GM21447 (cell line): Measurements from ENCODE around the gene STAC.
"Not testable (repeated sequence)": the region's sequence is repeated elsewhere in the genome, so short reads cannot be mapped to it uniquely, and the experiment has no call there.

Source experiments
- ATAC-seq: cut with Tn5 transposase; IDR thresholded peaks from one replicate; pipeline ENCODE4 v1.9.1; 2021; ENCODE audit not compliant: unreplicated experiment

Gene STAC

DNA sequence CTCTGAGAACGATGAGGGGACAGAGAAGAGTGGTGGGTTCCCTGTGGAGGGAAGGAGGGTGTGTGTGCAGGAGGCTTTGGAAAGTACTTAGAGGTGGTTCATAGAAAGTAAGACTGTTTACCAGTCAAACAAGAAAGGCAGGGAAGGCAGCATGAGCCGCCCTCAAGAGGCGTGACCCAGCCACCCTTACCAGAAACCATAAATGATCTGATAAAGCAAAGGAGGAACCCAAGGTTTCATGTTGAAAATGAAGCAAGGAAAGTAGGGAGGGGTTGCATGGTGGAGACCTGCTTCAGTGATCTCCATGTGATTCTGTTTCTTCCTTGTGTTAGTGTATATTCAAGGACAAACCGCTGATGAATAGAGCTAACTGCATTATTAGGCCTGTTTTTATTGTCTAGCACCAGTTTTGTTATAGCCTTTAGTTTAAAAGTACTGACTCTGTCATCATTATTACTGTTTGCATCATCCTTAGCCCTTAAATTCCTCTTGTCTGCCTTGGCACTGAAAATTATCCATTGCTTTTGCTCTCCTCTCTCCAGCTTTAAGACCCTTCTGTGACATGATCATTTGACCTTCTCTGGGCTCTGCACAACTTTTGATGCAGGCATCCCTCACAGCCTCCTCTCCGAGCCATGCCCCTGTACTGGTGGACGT lies 96.1 kb downstream of the STAC start:
- ATAC-seq, result no peak

DNA sequence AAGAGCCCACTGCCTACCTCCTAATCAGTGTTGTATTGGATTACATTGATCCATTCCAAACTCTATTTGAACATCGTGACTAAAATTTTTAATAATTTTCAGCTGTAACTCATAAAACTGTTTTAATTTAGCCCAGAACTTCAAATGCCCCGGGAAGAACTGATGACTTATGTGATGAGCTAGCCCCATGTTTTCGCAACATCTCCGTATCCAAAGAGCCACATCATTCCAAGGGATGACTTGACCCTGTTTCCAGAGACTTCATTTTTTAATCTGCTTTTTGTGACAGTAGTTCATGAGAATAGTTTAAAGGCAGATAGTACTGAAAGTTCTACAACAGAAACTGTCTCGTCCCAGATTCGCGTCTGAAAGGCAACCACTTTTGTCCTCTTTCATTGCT lies 97.4 kb downstream of the STAC start:
- no peak for ATAC-seq

DNA sequence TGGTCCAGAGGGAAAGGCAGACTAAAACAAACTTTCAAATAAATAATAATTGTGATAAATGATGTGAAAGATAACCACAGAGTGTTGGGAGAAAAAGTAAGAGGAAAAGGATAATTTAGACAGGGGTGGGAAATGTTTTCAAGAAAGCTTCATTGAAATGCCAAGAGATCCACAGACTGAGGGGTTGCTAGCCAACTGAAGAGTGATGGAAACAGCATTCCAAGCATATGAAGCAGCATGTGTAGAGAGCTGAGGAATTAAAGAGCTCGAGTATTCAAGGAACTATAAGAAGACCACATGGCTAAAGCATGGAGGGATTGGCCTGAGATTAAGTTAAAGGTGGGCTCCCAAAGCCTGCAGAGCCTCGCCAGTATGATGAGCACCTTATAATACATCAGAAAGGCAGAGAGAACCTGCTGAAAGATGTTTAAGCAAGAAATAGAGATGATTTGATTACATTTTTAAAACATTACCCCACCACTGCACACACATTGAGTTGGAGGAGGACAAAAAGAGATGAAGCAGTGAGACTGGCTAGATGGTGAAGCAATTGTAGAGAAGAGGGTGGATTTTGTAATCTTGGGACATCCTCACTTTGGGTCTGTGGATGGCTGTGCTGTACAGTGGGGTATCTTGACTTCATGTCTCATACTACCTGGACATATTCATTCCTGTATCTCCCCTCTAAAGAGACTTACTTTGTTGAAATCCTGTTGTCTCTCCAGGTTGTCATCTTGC lies 100.8 kb downstream of the STAC start:
- ATAC-seq, result no peak

DNA sequence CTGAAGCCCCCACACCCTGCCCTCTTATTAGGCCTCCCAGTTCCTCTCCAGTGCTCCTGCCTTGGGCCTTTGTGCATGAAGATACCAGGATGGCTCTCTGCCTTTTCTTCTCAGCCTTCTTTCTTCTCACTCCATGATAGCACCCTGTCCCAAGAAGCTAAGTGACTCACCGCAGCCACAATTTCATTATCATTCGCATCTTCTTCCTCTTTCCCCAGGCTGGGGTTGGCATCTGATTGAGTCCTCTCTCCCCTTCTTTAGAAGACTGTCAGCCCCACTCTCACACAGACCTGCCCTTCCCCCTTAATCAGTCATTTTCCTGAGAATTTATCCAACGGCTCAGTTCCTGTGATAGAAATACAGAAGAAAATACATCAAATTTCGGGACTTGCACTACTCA lies 102.0 kb downstream of the STAC start:
- ATAC-seq, result no peak

DNA sequence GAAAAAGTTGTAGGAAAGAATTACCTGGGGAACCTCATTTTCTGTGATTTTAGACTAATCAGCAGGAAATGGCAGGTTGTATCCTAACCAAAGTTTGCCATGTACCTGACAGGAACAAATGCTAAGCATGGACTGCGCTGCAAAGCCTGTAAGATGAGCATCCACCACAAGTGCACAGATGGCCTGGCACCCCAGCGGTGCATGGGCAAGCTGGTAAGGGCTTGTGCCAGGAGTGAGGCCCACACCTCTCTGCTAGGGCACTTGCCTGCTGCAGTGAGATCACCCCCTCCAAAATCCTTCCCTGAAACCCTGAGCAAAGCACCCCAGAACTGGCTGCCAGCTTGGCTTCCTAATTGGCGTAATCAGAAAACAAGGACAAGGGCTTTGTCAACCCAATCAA lies 102.6 kb downstream of the STAC start:
- ATAC-seq, result no peak

DNA sequence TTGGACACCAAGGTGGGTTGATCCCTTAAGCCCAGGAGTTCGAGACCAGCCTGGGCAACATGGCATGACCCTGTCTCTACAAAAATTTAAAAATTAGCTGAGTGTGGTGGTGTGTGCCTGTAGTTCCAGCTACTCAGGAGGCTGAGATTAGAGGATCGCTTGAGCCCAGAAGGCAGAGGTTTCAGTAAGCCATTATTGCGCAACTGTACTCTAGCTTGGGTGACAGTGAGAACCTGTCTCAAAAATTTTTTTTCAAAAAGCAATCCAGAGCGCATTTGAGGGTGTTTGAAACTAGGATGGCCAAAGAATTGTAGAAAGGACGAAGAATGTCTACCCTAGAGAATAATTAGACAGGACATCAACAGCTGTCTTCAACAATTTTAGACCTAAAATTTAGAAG lies 103.4 kb downstream of the STAC start:
- no peak for ATAC-seq

DNA sequence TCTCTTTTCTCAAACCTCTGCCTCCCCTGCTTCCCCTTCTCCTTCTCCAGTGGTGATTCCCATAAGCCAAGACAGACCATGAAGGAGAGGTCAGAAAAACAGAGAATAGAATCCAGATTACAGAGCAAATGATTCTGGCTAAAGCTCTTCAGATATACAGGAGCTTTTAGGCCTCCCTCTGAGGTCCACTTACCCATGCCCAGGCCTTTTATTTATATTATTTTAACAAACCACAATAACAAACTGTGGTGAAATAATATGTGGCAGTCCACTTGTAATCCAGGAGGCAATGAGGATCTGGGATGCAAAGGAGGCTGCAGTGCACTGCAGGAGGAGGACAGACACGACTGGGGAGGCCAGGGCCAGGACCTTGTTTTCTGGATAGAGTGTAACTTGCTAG lies 104.1 kb downstream of the STAC start:
- no peak for ATAC-seq

DNA sequence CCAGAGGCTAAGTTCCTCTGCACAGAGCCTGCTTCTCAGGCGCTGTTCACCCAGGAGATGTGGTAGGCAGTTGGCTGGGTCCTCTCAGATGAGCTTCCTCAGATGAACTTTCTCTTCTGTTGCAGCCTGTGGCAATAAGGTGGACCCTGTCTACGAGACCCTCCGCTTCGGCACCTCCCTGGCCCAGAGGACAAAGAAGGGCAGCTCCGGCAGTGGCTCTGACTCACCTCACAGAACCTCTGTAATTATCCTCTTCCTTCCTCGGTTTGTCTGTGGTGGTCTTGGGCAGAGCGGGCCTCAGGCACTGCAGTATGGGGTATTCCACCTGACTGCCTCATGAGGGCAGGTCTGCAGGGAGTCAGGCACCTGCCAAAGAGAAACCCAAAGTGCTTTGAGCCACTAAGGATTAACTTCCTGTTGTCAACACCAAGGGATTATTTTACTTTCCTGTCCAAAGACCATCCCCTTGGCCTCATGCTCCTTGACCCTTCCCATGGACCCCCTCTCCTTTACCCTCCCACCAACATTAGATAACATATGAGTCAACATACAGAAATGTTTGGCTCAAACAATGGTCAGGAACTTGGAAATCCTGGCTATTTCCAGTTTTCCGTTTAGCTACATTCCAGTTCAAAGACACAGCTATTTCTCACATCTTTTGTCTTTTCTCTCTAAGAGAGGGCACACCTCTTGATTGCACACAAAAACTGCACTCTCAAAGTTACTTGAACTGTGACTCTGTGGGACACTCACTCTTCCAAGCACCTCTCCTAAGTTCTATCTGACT lies 105.9 kb downstream of the STAC start:
- no peak for ATAC-seq

DNA sequence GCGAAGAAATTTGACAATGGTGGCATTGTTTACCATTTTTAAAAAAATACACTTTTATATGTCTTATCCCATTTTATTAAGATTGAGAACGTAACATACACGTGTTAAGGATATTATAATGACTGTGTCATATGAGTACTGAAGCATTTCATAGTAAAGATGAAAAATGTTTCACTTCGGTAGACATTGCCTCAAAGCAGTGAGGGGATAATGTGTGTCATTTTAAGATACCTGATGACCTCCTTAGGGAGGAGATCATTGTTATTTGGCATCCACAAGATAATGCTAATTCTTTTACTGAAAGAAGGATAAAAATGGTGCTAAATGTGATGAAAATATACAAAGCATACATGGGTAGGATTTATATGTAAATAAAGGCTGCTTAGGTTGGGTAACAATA lies 107.3 kb downstream of the STAC start:
- no peak for ATAC-seq

DNA sequence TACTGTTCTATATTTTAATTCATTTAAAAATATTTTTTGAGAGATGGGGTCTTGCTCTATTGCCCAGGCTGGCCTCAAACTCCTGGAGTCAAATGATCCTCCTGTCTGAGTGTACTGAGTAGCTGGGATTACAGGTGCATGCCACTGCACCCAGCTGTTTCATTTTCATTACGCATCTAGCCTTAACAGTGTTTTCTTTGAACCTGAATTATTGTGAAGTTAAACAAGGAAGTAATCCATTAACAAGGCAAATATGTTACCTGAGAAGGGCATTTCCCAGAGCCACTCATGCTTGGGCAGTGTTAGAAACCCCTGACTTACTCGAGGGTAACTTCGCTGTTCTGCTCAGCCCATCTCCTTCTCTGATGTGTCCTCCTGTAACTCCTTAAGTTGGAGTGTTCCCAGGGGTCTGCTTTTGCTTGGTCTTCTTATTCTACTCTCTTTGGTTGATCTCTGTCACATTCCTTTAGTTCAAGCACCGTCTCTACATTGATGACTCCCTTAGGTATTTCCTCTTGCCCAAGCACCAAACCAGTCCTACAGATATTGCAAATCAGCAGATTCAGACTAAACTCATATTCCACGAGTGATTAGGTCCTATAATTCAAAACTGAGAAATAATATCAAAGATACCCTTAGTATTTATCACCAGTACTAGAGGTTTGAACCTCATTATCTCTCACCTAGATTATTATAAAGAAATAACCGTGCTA lies 107.9 kb downstream of the STAC start:
- ATAC-seq, result no peak

DNA sequence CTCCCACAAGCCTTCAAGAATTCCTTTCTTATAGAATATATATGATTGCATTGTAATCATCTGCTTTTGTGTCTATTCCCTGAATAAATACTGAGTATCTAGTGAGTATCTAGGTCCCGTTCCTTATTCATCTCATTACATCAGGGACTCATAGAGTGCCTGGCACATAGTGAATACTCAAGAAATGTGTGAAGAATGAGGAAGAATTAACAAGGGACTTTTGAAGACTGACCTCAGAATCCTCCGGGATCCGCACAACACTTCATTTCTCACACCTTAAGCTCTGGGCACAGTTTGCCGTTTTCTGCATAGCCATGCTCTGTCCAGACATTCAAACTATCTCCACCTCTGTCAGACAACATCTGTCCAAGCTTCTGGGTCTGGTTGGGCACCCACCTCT lies 108.8 kb downstream of the STAC start:
- ATAC-seq, result no peak

DNA sequence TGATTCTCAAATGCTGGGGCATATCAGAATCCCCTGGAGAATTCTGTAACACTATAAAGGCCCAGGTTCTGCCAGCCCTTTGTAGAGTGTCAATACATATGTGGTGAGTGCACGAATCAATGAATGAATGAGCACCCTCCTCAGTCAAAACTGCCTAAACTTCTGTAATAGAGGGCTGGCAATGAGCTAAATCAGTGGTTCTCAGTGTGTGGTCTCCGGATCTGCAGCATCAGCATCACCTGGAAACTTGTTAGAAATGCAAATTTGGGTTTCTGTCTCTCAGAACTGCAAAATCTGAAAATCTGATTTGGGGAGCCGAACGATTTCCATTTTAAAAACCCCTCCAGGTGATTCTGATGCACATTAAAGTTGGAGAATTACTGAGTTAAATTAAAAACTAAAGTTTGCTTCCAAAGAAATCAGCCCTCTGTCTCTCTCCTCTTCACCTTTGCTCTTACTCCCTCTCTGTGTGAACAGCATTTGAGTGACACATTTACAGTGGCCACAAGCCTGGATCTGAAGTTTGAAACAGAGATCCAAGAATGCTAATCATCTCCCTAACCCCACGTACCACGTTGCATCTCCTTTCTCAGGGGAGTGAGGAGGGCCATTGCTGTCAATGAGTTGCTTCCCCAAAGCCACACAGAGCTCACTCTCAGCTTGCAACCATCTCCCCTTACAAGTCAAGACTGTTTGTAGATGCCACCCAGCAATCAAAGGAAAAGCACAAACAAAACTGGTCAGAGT lies 109.5 kb downstream of the STAC start:
- ATAC-seq, result no peak

DNA sequence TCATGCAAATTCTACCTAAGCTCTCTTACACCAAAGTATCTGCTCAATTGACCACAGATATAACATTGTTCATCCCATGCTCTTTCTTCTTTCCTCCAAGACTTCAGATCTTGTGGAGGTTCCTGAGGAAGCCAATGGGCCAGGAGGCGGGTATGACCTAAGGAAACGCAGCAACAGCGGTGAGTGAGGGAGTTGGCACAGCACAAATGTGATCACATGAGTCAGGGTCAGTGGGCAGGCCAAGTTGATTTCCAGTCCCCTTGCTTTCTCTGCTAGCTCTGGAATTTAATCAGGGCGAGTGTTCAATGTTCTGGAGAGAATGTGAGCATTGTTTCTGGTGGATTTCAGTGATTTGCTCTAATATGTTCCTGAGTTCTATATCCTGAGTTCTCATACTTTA lies 112.7 kb downstream of the STAC start:
- no peak for ATAC-seq

DNA sequence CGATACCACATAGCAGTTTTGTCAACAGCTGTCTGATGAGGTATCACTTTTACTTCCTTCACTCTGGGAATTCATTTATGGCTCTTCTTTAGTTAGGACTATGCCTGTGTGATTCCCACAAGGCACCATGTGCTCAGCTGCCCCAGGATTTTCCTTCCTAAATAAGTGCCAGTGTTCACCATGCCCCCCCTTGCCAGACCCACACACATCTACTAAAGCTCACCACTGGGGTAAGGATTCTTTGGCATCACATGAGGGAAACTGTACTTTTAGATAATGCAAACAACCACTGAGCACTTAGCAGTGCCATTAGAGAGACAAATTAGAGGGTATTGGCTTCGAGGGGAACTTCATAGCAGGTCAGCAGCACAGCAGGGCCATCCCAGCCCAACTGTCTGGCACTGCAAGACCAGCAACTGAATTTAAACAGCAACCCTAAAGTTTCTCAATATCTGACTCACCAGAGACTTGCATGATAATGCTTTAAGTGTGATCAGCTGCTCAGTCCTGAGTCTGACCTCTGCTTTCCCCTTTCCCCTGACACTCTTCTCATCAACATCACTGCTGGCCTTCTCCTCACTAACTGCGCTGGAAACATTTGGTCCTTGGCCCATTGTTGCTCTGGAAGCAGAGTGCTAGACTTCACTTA lies 114.3 kb downstream of the STAC start:
- ATAC-seq, result no peak

DNA sequence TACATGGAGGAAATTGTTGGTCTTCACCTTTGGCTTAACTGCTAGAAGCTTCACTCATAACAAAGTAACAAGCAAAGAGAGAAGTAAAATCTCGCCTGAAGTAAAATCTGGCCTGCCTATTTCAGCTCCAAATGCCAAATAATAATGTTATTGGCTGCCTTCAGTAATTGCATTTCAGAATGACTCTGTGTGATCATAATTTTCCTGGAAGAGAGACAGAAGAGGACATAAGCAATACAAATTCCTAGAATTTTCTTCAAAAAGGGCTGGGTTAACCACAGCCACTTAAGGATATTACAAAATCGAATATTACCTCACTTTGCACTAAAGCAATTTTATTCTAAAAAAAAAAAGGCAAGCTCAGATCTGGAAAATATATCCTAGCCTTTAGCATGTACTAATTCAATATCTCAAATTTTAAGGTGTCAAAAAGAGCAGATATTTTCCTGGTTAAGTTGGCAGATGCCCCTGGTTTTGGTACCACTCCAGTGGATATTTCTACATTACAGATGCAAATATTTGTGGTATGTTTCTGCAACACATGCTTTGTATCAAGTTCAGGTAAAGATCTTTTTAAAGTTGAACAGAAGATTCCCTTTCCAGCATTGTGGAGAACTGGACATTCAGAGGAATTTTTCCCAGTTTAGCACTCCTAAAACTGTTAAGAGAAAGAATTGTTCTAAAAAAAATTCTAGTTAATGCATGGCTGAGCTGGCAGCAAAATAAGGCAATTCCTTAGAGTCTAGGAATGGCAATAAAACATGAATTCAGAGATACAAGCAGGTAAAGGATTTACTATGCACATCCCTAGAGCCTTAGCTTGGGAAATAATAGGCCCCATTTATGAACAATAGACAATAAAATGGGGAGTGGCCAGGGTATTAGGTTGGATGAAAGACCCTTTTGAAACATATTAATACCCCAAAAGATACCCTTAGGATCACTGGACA lies 116.7 kb downstream of the STAC start:
- no peak for ATAC-seq

DNA sequence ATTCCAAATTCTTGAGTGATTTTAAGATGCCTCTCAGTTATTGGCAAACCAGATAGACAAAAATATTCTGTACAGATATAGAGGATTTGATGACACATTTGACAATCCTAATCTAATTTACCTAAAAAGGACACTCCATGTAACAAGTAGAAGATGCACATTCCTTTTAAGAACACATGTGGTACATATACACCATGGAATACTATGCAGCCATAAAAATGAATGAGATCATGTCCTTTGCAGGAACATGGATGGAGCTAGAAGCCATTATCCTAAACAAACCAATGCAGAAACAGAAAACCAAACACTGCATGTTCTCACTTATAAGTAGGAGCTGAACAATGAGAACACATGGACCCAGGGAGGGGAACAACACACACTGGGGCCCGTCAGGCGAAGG lies 119.7 kb downstream of the STAC start:
- ATAC-seq, result not testable (repeated sequence)

DNA sequence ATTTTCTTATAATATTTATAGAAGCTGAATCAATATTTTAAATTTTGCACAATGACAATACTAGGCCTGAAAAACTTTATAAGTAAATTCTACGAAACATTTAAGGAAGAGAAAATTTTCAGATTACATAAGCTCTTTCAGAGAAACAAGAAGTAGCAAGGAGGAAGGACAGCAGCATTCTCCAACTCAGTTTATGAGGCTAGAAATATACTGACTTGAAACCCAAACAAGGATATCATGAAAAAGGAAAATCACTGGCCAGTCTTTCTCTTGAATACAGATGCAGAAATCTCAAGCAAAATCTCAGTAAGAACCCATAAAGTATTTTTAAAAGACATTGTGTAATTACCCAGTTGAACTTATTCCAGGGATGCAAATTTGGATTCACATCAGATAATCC lies 121.3 kb downstream of the STAC start:
- no peak for ATAC-seq

DNA sequence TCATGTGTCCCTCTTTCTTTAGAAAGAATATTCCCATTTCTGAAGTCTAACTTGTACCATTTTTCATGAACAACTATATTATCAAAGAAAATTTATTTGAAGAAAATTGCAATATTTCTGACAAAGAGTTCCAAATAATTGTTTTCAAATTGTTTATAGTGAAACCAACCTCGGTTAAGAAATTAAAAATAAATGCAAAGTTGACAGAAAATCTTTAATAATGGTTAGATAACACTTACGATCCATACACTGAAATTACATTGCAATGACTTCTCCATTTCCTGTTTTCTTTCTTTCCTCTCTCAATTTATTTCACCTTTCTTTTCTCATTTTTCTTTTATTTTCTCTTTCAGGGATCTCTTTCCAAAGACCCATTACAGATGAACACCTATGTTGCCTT lies 125.1 kb downstream of the STAC start:
- no peak for ATAC-seq

DNA sequence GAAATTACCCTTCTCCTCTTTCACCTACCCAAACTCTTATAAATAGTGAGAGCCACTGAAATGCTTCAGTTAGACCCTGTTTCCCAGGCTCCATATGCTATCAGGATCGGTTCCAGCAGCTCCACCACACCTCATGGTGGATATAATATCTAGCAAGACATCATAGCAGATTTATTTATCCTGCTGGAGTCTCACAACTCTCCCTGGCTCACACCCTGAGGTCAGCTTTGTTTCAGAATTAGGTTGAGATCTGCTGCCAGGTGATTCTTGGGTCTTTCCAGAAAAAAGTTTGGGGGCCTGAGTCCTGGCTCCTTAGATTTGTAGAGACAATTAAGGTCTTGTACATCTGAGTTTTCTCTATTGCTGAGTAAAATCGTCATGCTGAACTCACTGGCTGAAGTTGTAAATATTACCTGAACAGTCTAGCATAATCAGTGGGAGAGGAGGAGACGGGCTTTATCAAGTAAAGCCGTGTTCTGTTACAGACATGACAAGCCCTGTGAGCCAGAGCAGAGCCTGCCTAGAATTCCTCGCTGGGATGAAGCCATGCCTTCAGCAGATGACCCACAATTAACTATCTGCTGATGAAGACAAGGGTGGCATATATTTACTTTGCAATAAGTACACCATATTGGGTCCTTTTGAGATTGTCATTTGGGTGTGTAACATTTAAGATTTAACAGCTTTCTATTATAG lies 131.6 kb downstream of the STAC start:
- ATAC-seq, result no peak
